Measurements from ENCODE around the gene TOPAZ1.
"Not testable (repeated sequence)": the region's sequence is repeated elsewhere in the genome, so short reads cannot be mapped to it uniquely, and the experiment has no call there.

DNA sequence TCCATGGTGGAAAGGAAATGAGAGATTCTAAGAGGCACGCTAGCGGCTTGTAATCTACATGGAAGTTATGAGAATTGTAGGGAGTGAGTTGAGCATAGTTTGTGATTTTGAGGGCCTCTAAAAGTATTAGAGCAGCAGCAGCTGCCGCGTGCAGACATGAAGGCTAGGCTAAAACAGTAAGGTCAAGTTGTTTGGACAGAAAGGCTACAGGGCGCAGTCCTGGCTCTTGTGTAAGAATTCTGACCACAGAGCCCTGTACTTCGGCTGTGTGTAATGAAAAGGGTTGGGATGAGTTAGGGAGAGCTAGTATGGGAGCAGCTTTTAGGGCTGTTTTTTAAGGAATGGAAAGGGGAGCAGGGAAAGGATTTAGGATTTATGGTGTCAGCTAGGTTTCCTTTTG is 104.9 kb downstream of the TOPAZ1 start:
- TF ChIP-seq, protein P1, sequence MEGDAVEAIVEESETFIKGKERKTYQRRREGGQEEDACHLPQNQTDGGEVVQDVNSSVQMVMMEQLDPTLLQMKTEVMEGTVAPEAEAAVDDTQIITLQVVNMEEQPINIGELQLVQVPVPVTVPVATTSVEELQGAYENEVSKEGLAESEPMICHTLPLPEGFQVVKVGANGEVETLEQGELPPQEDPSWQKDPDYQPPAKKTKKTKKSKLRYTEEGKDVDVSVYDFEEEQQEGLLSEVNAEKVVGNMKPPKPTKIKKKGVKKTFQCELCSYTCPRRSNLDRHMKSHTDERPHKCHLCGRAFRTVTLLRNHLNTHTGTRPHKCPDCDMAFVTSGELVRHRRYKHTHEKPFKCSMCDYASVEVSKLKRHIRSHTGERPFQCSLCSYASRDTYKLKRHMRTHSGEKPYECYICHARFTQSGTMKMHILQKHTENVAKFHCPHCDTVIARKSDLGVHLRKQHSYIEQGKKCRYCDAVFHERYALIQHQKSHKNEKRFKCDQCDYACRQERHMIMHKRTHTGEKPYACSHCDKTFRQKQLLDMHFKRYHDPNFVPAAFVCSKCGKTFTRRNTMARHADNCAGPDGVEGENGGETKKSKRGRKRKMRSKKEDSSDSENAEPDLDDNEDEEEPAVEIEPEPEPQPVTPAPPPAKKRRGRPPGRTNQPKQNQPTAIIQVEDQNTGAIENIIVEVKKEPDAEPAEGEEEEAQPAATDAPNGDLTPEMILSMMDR (IDR thresholded peaks at IDR 0.05), result not testable (repeated sequence)
- not testable (repeated sequence) for TF ChIP-seq POLR2A, POLR2AphosphoS5 (IDR thresholded peaks at IDR 0.05)

Measured in transverse colon (tissue), 4 donors.